NCI-H748 (cell line): ENCODE data around the gene DENND4B.

Experiments used
- DNase-seq: peaks from one replicate; lab custom pipeline; 2025; ENCODE audit not compliant: unreplicated experiment; lab: John Stamatoyannopoulos, UW

Gene DENND4B

GRCh38 chr1:153945795-153946621 lies 510 bp downstream of the DENND4B start:
- peak; percentile 65 for DNase-seq

GRCh38 chr1:153945131-153945794 lies 1.3 kb downstream of the DENND4B start:
- DNase-seq, result peak; percentile 36

GRCh38 chr1:153944827-153945117 lies 1.7 kb downstream of the DENND4B start:
- no peak for DNase-seq

DNA sequence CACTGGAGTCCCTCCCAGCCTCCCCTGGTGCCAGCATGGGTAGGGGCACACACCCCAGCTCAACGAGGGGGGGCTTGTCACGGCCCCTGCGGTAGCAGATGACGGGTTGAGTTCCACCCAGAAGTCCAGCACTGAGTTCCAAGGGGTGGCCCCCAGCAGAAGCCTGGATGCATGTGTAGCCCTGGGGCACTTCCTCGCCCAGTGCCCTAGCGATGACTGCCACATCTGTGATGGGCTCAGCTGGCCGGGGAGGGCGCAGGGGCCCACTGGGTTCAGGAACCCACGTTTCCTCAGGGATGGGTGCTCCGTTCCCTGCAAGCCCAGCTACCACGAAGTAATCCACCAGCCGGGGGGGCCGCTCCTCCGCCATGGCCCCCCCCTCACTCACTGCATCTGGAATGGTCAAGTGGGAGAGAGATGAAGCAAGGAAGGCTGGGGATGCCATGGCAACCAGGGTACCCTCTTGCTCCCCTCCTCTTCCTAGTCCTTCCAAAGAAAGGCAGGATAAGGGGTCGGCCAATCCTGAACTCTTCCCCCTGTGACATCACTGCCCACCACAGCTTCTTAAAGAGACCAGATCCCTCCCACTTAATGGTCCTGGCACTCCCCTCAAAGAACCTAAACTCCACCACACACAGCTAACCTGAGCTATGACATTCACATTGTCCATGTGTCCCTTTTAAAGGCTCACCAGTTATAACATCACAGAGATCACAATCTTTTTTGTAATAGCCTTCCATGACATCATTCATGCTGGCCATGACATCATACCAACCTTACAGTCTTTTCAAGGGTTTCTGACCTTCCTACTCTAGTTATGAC lies 2.3 kb downstream of the DENND4B start:
- no peak for DNase-seq

DNA sequence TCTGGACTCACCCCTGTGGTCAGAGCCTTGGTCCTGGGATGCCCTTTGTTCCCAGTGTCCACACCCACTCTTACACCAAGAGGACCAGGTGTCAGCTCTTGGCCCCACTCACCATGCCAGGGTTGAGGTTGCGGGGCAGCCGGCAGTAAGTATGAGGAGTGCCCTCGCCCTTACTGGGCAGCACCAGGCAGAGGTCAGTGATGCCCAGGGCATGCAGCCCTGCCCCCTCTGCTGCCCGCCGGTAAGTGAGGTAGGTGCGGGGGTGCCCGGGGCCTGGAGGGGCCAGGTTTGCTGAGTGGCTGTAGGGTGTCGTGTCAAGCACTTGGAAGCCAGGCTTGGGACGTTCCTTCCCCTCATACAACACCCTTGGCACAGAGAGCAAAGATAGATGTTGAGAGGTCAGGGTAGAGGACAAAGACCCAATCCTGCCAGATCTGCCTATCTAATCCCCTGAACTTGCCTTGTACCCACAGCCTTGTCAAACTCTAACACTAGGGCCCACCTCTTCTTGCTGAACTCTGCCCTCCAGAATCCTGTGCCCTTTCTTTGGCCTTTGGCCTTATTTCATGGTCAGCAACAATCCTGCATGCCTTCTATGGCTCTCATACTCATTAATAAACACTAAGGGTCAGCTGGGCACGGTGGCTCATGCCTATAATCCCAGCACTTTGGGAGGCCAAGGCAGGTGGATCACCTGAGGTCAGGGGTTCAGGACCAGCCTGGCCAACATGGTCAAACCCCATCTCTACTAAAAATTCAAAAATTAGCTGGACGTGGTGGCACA lies 3.6 kb downstream of the DENND4B start:
- no peak for DNase-seq

DNA sequence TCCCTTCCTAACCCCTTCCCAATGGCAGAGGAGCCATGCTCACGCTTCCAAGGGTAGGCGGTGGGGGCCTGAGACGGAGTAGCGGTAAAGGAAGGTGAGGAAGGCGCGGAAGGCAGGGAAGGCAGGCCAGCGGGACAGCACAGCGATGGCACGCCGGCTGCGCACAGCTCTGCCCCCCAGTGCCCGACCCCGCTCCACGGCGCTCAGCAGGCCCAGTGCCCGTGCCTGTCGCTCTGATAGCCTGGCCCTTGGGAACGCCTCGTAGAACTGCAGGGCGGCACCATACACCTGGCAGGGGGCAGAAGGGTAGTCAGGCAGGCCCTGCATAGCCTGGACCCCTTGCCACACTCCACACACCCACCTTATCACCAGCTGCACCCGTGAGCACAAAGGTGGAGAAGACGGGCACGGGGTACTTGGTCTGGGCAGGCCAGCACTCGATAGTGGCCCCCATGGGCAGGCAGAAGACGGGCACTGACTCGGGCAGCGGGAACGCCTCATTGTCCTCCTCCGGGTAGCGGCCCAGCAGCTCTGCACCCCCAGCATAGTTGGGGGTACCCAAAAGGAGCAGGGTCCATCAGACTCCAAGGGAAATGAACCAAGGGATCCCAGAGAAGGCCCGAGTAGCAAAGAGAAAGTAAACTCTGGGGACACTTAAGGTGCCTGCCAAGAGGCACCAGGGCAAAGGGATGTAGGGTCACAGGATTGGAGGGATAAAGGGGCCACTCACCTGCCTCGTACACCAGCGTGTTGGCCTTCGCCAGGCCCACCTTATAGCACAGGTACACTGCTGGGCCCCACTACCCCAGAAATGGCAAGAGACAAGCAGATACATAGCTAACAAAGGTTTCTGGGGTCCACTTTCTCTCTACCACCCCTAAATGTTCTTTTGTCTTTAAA lies 4.4 kb downstream of the DENND4B start:
- no peak for DNase-seq

DNA sequence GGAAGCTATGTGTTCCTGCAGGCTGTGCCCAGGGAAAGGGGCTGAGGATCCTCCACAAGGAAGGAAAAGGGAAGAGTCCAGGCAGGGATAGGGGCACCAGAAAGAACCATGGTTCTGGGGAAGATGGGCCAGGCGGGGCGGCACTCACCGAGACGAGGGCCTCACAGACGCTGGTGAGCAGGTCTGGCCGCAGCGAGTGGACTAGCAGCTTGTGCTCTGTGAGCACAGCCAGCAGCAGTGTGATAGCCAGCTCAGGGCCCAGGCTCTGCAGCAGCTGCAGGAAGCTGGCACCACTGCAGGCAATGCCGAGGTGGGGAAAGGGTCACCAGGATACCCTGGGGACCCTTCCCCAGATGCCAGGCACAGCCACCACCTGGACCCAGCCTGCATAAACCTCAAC lies 5.8 kb downstream of the DENND4B start:
- DNase-seq, result no peak

DNA sequence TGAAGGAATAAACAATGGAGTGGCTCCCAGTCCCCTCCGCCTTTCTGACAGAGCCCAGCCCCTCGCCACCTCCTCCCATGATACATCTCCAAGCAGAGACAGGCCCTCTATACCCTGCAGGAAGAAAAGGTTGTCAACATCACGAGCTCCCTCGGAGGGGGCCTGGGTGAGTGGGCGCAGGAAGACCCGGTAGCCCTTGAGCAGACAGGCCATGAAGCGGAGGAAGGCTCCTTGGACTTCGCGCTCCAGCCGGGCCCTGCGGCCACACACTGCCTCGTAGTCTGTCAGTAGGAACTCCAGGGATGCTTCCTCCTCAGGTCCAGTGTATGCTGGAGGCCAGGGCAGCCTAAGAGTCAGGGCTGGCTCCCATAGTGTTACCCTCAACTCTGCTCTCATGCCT lies 7.0 kb downstream of the DENND4B start:
- DNase-seq, result no peak

DNA sequence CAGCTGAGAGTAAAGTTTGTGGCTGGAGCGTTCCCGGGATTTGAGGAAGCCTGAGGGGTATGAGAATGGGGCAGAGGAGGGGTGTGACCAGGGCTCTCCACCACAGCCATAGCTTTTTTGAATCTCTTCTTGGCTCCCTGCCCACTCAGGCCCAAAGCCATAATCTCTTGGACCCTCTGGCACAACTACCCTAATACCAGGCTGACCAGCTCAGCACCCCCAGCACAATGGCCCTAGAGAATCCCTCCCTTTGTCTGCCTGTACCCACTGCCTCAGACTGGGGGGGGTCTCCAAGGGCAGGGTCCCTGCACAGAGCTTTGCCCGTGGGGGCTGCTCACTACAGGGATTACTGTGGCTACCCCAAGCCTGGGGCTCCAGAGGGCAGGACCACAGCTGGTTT lies 7.5 kb downstream of the DENND4B start:
- no peak for DNase-seq

- no peak for DNase-seq
These were observed 9.2 kb downstream of the DENND4B start for GRCh38 chr1:153937331-153937730.

- no peak for DNase-seq
These were observed 10.3 kb downstream of the DENND4B start for GRCh38 chr1:153936011-153936802.

- DNase-seq, result no peak
These were observed 11.8 kb downstream of the DENND4B start for GRCh38 chr1:153934746-153935145.

GRCh38 chr1:153933955-153934354 lies 12.6 kb downstream of the DENND4B start:
- no peak for DNase-seq

DNA sequence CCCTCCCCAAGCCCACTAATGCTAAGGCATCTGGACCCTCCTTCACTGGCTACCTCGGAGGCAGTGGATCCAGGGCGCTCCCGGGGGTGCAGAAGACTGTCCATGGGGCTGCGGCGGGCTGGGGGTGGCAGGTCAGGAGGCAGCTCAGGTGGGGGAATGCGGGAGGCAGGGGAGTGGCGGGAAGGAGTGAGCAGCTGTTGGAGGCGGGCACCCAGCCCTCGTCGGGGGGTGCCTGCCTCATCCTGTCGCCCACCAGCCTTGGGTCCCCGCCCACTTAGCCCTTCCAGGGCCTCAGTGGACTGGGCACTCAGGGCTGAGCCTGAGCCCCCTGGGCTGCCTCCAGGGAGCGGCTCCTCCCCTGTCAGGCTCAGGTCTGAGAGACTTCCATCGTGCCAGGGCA lies 13.1 kb downstream of the DENND4B start:
- no peak for DNase-seq

DNA sequence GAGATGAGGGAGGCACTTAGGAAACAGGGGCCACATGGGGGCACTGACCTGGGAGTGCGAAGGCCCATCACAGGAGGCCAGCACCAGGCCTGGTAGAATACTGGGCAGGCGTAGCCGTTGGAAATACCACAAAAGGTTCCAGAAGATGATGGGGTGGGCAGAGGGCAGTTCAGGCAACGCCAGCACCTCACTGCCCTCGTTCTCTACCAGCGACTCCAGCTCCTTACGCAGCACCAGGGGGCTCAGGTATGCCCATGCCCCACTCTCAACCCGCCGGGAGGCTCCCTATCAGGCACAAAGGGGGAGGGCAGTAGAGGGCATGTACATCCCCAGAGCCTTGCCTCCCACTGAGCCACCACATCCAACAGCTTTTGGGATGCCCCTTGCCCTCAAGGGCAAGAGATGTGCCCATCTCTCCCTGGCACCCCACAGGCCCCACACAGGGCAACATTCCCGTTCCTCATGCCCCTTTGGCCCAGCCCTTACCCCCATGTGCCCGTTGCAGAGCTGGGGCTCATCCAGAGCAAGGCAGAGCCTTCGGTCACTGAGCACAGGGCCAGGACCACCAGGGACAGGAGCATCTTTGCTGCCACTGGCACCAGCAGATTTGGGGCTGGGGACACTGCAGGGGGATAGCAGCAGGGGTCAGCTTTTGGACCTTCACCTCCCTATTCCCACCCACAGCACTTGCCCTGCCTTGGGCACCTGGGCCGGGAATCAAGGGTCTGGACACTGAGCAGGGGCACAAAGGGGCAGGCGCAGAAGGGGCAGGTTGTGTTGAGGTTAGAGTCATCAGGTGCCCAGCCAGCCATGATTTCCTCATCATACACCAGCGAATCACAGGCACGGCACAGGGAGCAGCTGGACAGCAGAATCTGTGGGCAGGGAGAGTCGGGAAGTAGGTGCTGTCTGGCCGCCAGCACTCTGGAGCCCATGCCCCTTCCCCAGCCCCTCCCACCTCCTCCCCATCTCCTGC lies 14.1 kb downstream of the DENND4B start:
- DNase-seq, result no peak

DNA sequence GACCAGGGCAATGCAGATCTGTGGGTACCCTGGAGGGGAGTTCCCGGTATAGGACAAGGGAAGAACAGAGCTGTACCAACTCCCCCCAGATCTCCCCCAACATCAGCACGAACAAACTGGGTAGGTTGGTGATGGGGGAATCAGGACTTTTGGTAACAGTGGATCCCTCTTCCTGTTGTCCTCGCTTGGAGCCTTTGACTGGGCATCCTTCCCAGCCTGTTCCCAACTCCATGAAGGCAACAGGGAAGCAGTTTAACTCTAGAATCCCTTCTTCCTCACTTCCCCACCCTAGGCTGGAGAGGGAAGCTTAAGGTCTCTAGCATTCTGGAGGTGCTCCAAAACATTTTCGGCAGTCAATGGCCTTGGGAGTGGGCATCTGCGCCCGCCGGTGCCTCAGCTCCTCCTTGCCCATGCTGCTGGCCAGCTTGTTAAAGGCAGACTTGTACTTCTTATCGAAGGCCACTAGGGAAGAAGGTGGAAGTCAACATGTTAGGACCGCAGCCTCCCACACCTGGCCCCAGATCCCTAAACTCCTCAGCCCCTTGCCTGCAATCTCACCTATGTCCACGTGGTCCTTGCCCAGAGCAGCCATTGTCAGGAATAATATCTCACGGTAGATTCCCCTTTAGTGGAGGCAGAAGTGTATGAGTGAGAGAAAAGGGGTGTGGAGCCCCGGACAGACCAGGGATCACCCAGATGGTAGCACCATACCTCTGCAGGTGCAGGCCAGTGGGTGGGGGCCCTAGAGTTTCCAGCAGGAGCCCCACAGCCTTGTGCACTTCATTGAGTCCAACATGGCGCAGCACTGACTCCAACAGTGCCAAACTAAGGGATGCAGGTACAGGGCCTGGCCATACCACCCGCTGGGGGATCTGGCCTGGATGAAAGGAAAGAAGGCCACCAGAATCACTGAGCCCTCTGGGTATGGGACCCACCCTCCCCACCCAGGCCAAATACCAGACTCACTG lies 16.3 kb downstream of the DENND4B start:
- DNase-seq, result no peak

- DNase-seq, result no peak
These were observed 17.1 kb downstream of the DENND4B start for GRCh38 chr1:153929426-153929825.
